Esophagus squamous epithelium (tissue), 4 donors: Measurements from ENCODE around the gene TARS2.

Experiments
- POLR2A ChIP-seq, 4 donors: fragments of 450-650 bp; IDR thresholded peaks; one replicate each; pipeline ENCODE4 v1.6.1; 2017; ENCODE audit warnings: antibody characterized with exemption in 4 of 4, mild to moderate bottlenecking in 4 of 4, moderate library complexity in 3 of 4
- TF ChIP-seq, protein P1 (sequence below), 6 experiments: fragments of 450-650 bp in 4 of 6; fragments of 200-600 bp in 2 of 6; sonication (generic) in 2 of 6; IDR thresholded peaks; one replicate each; pipeline ENCODE4 v1.5.1; 2016 to 2019; ENCODE audit warnings: antibody characterized with exemption in 6 of 6, mild to moderate bottlenecking in 4 of 6, moderate library complexity in 4 of 6

DNA sequence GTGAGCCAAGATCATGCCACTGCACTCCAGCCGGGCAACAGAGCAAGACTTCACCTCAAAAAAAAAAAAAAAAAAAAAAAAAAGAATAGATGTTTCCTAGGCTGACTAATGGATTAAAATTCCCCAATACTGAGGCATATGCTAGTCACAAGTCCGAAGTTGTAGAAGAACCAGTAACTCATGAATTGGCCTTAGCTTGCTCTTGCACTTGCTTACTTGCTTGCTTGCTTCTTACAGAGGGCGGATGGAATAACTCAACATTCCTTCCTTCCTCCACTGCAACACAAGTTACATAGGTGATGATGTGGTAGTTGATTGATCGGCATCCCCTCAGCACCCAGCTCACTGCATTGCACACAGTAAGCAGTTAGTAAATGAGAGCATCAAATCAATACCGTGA, 2.8 kb upstream of the TARS2 start:
- TF ChIP-seq, protein P1, sequence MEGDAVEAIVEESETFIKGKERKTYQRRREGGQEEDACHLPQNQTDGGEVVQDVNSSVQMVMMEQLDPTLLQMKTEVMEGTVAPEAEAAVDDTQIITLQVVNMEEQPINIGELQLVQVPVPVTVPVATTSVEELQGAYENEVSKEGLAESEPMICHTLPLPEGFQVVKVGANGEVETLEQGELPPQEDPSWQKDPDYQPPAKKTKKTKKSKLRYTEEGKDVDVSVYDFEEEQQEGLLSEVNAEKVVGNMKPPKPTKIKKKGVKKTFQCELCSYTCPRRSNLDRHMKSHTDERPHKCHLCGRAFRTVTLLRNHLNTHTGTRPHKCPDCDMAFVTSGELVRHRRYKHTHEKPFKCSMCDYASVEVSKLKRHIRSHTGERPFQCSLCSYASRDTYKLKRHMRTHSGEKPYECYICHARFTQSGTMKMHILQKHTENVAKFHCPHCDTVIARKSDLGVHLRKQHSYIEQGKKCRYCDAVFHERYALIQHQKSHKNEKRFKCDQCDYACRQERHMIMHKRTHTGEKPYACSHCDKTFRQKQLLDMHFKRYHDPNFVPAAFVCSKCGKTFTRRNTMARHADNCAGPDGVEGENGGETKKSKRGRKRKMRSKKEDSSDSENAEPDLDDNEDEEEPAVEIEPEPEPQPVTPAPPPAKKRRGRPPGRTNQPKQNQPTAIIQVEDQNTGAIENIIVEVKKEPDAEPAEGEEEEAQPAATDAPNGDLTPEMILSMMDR (IDR thresholded peaks at IDR 0.05), result no peak
- no peak for TF ChIP-seq POLR2A (IDR thresholded peaks at IDR 0.05)
